Fibroblast of the aortic adventitia (primary cell): ENCODE results near the gene ALB. TPM values are rescaled to one million over a fixed set of nuclear protein-coding genes. Genes with fewer than 3 reads are reported as not detected.
A peak's percentile ranks its signal among the peaks of the same experiment; 100 is the strongest.

Experiments used
- DNase-seq: peaks from one replicate; pipeline ENCODE4 v3.0.0-alpha.2; 2010; ENCODE audit warnings: low read depth
- H3K4me3 ChIP-seq: 2 replicates; pipeline ENCODE4 v1.5.1; 2011; ENCODE audit warnings: low read depth, mild to moderate bottlenecking, control low read depth, low read length, moderate library complexity
- total RNA-seq: library from RNA; depleted of rRNA; stranded (reverse); fragments of >200 nt; gene quantifications from 2 replicates; pipeline ENCODE4 v1.2.3, GENCODE V29; 2012; ENCODE audit warnings: low replicate concordance
- TF ChIP-seq, protein P1 (sequence below): IDR thresholded peaks from 2 replicates; pipeline ENCODE4 v1.5.1; 2011; ENCODE audit warnings: mild to moderate bottlenecking, low read length, control low read depth, inconsistent platforms; ENCODE audit not compliant: insufficient read depth

ALB gene
- total RNA-seq, 1 donor: not detected

DNA sequence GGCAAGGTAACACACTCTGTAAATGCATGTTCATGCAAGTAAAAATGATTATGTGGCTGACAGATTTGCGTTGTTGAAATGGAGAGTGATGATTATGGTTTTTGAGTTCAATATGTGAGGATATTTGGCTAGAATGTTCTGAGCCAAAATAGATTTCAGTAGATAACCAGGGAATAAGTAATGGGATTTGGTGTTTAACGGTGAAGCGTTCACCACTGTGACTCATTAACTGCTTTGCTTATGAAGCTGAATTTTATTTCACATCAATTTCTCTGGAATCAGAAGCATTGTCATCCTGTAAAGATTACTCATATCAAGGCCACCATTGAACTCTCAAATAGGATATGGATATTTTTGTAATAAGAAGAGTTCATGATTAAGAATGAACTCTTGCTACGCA lies 43.6 kb downstream of the ALB start:
- TF ChIP-seq, protein P1, sequence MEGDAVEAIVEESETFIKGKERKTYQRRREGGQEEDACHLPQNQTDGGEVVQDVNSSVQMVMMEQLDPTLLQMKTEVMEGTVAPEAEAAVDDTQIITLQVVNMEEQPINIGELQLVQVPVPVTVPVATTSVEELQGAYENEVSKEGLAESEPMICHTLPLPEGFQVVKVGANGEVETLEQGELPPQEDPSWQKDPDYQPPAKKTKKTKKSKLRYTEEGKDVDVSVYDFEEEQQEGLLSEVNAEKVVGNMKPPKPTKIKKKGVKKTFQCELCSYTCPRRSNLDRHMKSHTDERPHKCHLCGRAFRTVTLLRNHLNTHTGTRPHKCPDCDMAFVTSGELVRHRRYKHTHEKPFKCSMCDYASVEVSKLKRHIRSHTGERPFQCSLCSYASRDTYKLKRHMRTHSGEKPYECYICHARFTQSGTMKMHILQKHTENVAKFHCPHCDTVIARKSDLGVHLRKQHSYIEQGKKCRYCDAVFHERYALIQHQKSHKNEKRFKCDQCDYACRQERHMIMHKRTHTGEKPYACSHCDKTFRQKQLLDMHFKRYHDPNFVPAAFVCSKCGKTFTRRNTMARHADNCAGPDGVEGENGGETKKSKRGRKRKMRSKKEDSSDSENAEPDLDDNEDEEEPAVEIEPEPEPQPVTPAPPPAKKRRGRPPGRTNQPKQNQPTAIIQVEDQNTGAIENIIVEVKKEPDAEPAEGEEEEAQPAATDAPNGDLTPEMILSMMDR: no peak
- H3K4me3 ChIP-seq: no peak overlapping the region
- peak; percentile 39 for DNase-seq

DNA sequence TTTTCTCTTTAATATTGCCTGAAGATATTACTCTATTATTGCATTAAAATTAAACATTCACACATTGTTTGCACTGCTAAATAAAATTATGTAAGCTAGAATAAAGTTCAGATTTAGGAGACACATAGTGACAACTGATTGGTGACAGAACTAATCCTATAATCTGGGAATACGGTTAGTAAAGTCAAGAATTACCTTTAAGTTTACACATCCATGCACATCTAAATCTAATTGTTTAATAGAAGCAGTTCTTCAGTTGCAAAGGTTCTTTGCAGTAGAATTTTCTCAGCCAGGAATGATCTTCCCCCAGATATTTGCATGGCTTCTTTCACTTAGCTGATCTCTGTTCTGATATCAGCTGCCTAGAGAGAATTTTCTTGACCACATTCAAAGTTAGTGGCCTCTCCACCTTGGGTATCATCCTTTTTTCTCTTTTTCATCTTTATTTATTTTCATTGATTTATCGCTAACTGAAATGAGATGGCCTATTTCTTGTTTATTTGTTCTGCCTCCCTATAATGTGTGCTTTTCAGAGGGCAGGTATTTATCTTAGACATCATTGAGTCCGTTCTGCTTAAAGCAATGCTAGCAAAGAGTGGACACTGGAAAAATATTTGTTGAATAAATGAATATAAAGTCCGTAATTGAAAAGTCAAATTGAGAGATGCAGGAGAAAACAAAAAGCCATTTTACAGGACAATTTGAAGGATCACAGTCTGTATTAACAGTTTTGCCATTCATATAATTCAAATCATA lies 44.5 kb downstream of the ALB start:
- H3K4me3 ChIP-seq: no peak overlapping the region
- no peak for DNase-seq
- TF ChIP-seq, protein P1: no peak

DNA sequence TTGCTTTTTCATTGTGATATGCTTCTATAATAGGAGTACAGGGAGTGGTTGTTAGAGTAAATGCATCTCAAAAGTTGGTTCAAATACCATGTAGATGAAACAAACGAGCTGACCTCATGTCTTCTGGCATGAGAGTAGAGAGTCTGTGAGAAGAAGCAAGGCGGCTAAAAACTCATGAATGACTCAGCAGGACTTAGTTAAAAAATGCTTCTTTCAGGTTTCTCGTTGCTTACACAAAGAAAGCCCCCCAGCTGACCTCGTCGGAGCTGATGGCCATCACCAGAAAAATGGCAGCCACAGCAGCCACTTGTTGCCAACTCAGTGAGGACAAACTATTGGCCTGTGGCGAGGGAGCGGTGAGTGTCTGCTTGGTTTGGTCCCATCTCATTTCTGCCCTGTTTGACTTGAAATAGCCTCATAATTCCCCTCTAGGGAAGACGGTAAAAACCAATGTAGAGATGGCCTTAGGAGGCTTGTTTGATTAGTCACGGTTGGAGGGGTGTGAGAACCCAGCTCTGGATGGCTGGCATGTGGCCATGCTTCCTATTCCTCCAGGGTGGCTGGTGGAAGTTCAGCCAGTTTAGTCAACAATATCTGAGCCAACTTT lies 46.4 kb downstream of the ALB start:
- peak; percentile 96 for DNase-seq
- H3K4me3 ChIP-seq: peak overlapping the region; percentile 43
- TF ChIP-seq, protein P1: no peak

DNA sequence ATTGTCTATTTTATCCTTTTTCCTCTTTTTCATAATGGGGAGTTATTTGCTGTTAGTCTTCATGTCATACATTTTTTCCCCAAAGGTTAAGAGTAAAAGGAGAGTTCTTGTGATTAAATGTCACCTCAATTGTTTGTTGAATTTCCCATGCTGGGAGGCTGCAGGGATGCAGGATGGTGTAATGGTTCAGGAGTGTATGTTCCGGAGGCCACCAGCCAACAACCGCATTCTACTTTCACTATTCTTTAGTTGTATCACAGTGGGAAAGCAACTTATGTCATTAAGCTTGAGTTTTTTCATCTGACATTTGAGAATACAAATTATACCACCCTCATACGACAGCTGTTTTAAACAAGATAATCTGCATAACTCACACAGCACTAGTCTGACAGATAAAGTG lies 47.3 kb downstream of the ALB start:
- TF ChIP-seq, protein P1: no peak
- peak; percentile 71 for DNase-seq
- no peak overlapping the region for H3K4me3 ChIP-seq

DNA sequence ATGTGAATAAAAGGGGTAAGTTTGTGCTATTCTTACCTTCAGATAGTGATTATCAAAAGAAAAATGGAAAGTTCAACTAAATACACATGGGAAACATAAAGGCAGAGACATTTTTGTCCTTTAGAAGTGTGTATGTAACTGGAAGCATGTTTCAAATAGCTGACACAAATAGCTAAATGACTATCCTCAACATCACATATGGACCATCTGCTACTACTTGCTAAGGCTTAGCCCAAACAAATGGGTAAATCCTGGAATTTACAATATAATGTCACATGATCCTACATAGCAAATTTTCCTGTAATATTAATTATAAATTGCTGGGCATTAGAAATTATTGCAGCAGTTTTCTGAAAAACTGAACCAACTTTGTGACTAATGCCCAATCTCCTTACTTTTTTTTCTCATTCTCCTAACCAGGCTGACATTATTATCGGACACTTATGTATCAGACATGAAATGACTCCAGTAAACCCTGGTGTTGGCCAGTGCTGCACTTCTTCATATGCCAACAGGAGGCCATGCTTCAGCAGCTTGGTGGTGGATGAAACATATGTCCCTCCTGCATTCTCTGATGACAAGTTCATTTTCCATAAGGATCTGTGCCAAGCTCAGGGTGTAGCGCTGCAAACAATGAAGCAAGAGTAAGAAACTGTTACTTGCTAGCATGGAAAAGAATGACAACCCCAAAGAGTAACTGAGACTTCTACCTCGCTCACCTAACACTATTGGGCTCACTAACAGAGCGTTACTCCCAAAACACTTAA lies 48.1 kb downstream of the ALB start:
- TF ChIP-seq, protein P1: no peak
- peak; percentile 36 for DNase-seq

DNA sequence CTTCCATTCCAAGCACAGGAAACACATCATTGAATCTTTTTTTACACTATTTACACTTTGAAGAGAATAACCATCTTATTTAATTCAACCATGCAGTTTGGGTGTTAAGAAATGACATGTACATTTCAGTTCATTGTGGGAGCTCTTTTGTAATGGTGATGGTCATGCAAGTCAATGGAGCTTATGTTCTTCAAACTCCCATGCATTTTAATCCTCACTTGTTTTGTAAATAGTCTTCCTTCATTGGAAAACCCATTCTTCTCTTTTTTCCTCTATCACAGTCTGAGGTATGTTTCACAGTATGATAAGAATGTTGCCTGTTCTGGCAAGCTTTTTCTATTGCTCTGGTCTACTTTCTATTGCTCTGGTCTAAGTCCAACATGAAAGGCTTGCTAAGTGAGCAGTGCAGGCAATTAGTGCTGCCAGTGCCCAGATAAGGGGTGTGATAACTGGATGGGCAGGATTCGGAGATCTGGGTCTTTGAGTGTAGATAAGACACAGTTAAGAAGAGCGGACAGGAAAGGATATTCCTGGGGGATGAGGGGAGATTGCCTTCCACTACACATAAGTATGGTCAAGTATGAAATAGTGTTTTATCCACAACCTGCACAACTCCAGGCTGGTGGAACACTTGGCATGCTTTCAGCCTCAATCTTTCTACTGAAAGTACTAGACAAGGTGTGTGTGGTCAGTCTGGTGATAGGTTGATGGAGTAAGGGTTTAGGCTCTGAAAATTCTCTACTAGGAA lies 49.0 kb downstream of the ALB start:
- no peak overlapping the region for H3K4me3 ChIP-seq
- TF ChIP-seq, protein P1: no peak
- peak; percentile 42 for DNase-seq

More for the DNA sequence above, 48.1 kb downstream of the ALB start:
- H3K4me3 ChIP-seq: no peak overlapping the region
